HL-60 (cell line): ENCODE data around the gene BUB1.

Source experiments
- CTCF ChIP-seq: IDR thresholded peaks from one replicate; pipeline ENCODE4 v1.5.1; 2011; ENCODE audit warnings: low read length, control low read depth, inconsistent platforms; ENCODE audit not compliant: insufficient read depth
- REST ChIP-seq: IDR thresholded peaks from 2 replicates; pipeline ENCODE4 v1.6.1; 2012; ENCODE audit warnings: low read depth; ENCODE audit not compliant: insufficient replicate concordance

GRCh38 chr2:110675679-110676078 is 2.2 kb downstream of the BUB1 start:
- TF ChIP-seq REST (no peak), CTCF (no peak)
